Omental fat pad (tissue), 4 donors: ENCODE data around the gene SYT2. TPM values are rescaled to one million over a fixed set of nuclear protein-coding genes. Genes with fewer than 3 reads are reported as not detected.
"Not testable (repeated sequence)": the region's sequence is repeated elsewhere in the genome, so short reads cannot be mapped to it uniquely, and the experiment has no call there.

ENCODE experiments used
- ATAC-seq: fragments of 150-250 bp; one replicate; pipeline ENCODE4 v1.9.1; 2016; ENCODE audit warnings: mild to moderate bottlenecking, moderate library complexity; ENCODE audit not compliant: low FRiP score
- DNase-seq: peaks from one replicate; pipeline ENCODE4 v3.0.0-alpha.2; 2019; ENCODE audit warnings: low spot score
- total RNA-seq, 4 donors: library from RNA; depleted of rRNA; stranded (reverse); fragments of >200 nt; gene quantifications; one replicate each; pipeline ENCODE4 v1.1.0, GENCODE V29; 2016
- TF ChIP-seq, protein P1 (sequence below), 3 donors: fragments of 450-650 bp; IDR thresholded peaks; one replicate each; pipeline ENCODE4 v1.5.1; 2016 to 2017; ENCODE audit warnings: antibody characterized with exemption in 3 of 3, mild to moderate bottlenecking in 3 of 3, moderate library complexity in 2 of 3

The SYT2 gene
- total RNA-seq, 4 donors from 2014 or later, result 0.12 TPM; not detected in 3

DNA sequence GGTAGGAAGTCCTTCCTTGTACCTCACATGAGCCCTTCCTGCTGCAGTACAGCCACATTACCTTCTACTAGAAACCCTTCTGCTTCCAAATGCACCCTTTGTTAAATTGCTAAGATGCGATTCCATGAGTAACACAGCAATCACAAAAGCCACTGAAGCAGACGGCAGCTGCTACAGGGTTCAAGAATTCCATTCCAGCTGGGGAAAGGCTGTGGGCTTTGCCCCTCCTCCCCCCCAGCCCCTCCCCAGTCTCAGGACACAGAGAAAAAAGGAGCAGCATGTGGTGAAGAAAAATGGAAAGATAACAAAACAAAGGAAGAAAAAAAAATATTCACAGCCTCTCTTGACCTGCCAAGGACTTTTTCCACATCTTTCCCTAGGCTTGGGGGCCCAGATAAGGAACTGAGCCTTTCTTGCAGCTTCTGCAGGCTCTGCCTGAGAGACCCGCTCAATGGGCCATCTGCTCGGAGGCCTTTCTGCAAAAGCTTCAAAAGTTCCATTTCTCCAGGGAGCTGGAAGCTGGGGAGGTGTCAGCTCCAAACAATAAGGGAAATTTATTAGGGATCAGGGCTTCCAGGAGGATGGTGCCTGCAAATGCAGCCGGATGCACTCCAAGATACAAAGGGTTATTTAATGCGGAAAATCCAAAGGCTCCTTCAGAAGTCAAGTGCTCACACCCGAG lies 72.1 kb downstream of the SYT2 start:
- ATAC-seq (no peak), DNase-seq (no peak)
- TF ChIP-seq, protein P1, sequence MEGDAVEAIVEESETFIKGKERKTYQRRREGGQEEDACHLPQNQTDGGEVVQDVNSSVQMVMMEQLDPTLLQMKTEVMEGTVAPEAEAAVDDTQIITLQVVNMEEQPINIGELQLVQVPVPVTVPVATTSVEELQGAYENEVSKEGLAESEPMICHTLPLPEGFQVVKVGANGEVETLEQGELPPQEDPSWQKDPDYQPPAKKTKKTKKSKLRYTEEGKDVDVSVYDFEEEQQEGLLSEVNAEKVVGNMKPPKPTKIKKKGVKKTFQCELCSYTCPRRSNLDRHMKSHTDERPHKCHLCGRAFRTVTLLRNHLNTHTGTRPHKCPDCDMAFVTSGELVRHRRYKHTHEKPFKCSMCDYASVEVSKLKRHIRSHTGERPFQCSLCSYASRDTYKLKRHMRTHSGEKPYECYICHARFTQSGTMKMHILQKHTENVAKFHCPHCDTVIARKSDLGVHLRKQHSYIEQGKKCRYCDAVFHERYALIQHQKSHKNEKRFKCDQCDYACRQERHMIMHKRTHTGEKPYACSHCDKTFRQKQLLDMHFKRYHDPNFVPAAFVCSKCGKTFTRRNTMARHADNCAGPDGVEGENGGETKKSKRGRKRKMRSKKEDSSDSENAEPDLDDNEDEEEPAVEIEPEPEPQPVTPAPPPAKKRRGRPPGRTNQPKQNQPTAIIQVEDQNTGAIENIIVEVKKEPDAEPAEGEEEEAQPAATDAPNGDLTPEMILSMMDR (IDR thresholded peaks at IDR 0.05), result no peak

- not testable (repeated sequence) for ATAC-seq, DNase-seq
Measured at GRCh38 chr1:202637321-202638018, 72.8 kb downstream of the SYT2 start.

DNA sequence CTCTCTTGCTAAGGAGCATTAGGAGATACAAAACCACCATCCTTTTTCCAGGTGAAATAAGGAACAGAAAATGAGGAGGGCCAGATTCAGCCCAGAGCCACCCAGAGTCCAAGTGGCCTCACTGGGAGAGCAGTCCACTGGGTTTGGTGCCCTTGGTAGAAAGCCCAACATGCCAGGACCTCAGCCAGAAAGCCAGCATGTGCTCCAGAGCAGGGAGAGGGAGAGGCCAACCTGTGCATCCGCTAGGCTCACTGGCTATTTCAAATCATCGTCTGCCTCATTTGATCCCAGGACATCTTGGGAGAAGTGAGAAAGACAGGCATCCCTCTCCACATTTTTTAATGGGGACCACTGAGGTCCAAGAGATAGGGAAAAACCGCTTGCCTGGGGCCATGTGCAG lies 74.1 kb downstream of the SYT2 start:
- not testable (repeated sequence) for DNase-seq, ATAC-seq

DNA sequence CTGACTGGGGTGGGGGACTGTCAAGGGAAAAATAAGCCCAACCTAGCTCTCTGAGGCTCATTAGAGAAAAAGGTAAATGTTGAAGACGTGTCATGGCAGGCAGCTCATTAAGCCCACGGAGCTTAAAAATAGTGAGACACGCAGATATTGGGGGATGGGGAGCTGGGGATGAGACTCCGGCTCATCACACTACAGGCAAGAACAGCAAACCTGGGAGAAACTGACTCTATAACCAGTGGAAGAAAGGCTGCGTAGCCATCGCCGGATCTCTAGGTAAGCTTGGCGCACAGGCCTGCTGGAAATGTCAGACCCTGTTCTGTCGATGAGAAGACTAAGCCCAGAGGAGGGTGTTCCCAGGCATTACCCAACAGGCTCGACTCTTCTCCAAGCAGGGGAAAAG lies 78.0 kb downstream of the SYT2 start:
- ATAC-seq (no peak), DNase-seq (no peak)
- TF ChIP-seq, protein P1 (IDR thresholded peaks at IDR 0.05), result no peak

DNA sequence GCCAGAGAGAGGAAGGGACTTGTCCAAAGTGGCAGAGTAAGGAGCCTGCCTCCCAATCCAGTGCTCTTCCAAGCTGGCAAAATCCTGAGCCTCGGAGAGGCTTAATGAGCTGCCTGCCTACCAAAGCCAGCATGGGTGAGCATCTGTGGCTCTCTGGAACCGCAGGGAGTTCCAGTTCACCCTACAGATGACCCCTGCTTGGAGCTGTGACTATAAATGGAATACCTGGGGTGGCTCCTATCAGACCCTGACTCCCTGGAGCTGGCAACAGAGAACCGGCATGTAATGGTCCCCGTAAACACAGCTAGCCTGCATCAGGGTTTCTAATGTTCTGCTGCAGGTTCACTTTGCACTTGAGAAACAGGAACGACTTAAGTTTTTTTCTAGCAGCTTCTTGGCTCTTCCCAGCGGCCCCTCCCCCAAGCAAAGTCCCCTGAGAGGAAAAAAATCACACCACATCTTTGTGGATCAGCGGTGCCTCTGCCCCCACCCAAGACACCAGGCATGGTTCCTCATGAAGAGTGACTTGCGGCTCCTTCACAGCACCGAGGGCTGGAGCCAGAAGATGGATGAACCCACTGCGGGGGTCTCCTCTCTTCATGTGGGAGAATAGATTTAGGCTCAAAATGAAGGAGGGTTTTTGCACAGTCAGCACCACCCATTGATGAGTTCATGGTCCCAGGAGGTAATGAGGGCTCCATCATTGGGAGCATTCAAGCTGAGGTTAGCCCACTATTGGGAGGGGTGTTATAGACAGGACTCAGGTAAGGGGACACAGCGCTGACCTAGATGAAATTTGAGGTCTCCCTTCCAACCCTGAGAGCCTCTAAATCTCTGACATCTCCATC lies 79.0 kb downstream of the SYT2 start:
- no peak for ATAC-seq
- TF ChIP-seq, protein P1 (IDR thresholded peaks at IDR 0.05), result no peak
- DNase-seq, result no peak

DNA sequence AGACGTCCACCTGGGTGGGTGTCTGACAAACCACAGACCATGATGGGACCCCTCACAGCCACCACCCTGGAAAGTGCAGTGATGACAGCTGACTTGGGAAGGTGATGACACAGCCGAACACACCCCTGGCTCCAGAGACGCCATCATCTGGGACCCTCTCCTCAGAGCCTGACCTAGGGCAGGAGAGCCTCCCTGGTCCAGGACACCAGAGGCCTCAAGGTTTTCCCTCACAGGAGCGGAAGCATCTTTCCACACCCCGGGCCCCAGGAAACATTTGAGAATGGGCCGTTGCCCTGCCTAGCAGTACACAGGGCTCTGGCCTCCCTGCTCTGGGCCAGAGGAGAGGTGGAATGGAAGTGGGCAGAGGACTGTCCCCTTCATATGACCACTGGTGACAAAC lies 79.7 kb downstream of the SYT2 start:
- TF ChIP-seq, protein P1 (IDR thresholded peaks at IDR 0.05), result no peak
- ATAC-seq (no peak), DNase-seq (no peak)

DNA sequence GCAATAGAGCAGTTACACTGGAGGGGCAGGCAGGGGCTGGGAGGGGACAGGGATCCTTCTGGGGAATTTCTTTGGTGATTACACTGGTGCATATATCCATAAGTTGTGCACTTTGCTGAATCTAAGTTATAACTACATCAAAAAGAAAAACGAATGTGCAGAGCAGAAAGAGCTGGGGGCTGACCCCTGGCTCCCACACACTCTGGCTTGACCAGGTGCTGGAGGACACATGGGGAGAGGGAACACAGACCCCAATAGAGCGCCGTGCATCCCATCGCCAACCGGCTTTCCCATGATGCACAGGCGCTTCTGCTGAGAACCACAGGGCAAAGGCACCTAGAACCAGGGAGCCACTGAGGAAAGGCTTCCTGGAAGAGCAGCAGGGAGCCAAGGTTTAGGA lies 80.2 kb downstream of the SYT2 start:
- DNase-seq, ATAC-seq: not testable (repeated sequence)

GRCh38 chr1:202629257-202629811 lies 80.9 kb downstream of the SYT2 start:
- DNase-seq, ATAC-seq: not testable (repeated sequence)
